ENCODE results near the gene FAIM2.
"Not testable (repeated sequence)": the region's sequence is repeated elsewhere in the genome, so short reads cannot be mapped to it uniquely, and the experiment has no call there.

FAIM2 gene

GRCh38 chr12:49879065-49879464 lies 24.6 kb downstream of the FAIM2 start:
- ATAC-seq: not testable (repeated sequence)

DNA sequence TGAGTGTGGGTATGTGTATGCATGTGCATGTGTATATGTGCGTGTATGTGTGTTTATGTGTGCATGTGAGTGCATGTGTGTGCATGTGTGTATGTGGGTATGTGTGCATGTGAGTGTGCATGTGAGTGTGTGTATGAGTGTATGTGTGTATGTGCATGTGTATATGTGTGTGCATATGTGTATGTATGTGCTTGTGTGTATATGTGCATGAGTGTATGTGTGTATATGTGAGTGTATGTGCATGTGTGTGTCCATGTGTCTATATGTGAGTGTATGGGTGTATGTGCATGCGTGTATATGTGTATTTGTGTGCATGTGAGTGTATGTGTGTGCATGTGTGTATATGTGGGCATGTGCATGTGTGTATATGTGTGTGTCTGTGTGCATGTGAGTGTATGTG lies 25.7 kb downstream of the FAIM2 start:
- no peak for ATAC-seq
- TF ChIP-seq ZC3H10 (CRISPR knock-in tag; IDR thresholded peaks at IDR 0.05): no peak
- TF ChIP-seq RARB (CRISPR knock-in tag; IDR thresholded peaks at IDR 0.05): no peak
- no peak for TF ChIP-seq ESRRG (CRISPR knock-in tag; IDR thresholded peaks at IDR 0.05)
- TF ChIP-seq BACH2 (CRISPR knock-in tag; IDR thresholded peaks at IDR 0.05; ENCODE audit: borderline replicate concordance): no peak
- TF ChIP-seq ISL1 (CRISPR knock-in tag; IDR thresholded peaks at IDR 0.05): no peak
- no peak for TF ChIP-seq ZFP30 (CRISPR knock-in tag; IDR thresholded peaks at IDR 0.05)
- no peak for TF ChIP-seq OSR1 (CRISPR knock-in tag; IDR thresholded peaks at IDR 0.05)
- TF ChIP-seq, protein P1, sequence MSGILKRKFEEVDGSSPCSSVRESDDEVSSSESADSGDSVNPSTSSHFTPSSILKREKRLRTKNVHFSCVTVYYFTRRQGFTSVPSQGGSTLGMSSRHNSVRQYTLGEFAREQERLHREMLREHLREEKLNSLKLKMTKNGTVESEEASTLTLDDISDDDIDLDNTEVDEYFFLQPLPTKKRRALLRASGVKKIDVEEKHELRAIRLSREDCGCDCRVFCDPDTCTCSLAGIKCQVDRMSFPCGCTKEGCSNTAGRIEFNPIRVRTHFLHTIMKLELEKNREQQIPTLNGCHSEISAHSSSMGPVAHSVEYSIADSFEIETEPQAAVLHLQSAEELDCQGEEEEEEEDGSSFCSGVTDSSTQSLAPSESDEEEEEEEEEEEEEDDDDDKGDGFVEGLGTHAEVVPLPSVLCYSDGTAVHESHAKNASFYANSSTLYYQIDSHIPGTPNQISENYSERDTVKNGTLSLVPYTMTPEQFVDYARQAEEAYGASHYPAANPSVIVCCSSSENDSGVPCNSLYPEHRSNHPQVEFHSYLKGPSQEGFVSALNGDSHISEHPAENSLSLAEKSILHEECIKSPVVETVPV (CRISPR knock-in tag; IDR thresholded peaks at IDR 0.05): no peak
- TF ChIP-seq PPARA (CRISPR knock-in tag; IDR thresholded peaks at IDR 0.05; ENCODE audit: borderline replicate concordance): no peak
- TF ChIP-seq, protein P2, sequence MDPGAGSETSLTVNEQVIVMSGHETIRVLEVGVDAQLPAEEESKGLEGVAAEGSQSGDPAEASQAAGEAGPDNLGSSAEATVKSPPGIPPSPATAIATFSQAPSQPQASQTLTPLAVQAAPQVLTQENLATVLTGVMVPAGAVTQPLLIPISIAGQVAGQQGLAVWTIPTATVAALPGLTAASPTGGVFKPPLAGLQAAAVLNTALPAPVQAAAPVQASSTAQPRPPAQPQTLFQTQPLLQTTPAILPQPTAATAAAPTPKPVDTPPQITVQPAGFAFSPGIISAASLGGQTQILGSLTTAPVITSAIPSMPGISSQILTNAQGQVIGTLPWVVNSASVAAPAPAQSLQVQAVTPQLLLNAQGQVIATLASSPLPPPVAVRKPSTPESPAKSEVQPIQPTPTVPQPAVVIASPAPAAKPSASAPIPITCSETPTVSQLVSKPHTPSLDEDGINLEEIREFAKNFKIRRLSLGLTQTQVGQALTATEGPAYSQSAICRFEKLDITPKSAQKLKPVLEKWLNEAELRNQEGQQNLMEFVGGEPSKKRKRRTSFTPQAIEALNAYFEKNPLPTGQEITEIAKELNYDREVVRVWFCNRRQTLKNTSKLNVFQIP (CRISPR knock-in tag; IDR thresholded peaks at IDR 0.05; ENCODE audit: borderline replicate concordance, low read depth): no peak
- no peak for TF ChIP-seq SNAI2 (CRISPR knock-in tag; IDR thresholded peaks at IDR 0.05)
- TF ChIP-seq ZNF70 (CRISPR knock-in tag; IDR thresholded peaks at IDR 0.05): no peak
- TF ChIP-seq ZFP3 (CRISPR knock-in tag; IDR thresholded peaks at IDR 0.05): no peak

GRCh38 chr12:49877066-49877465 lies 26.6 kb downstream of the FAIM2 start:
- ATAC-seq: no peak
- TF ChIP-seq TSHZ2 (CRISPR knock-in tag; IDR thresholded peaks at IDR 0.05) (no peak), RARB (CRISPR knock-in tag; IDR thresholded peaks at IDR 0.05) (no peak), OSR1 (CRISPR knock-in tag; IDR thresholded peaks at IDR 0.05) (no peak), PPARA (CRISPR knock-in tag; IDR thresholded peaks at IDR 0.05; ENCODE audit: borderline replicate concordance) (no peak), ZFP30 (CRISPR knock-in tag; IDR thresholded peaks at IDR 0.05) (no peak), ARNTL (CRISPR knock-in tag; IDR thresholded peaks at IDR 0.05; ENCODE audit: borderline replicate concordance, low read depth) (no peak), ZNF8 (CRISPR knock-in tag; IDR thresholded peaks at IDR 0.05) (no peak), ZNF565 (CRISPR knock-in tag; conservative IDR thresholded peaks at IDR 0.05; ENCODE audit: low read depth) (no peak), ZFP3 (CRISPR knock-in tag; IDR thresholded peaks at IDR 0.05) (no peak), BACH2 (CRISPR knock-in tag; IDR thresholded peaks at IDR 0.05; ENCODE audit: borderline replicate concordance) (no peak), TOX (CRISPR knock-in tag; IDR thresholded peaks at IDR 0.05; ENCODE audit: borderline replicate concordance) (no peak), ZNF70 (CRISPR knock-in tag; IDR thresholded peaks at IDR 0.05) (no peak), GLIS3 (CRISPR knock-in tag; IDR thresholded peaks at IDR 0.05) (no peak)
- TF ChIP-seq, protein P3, sequence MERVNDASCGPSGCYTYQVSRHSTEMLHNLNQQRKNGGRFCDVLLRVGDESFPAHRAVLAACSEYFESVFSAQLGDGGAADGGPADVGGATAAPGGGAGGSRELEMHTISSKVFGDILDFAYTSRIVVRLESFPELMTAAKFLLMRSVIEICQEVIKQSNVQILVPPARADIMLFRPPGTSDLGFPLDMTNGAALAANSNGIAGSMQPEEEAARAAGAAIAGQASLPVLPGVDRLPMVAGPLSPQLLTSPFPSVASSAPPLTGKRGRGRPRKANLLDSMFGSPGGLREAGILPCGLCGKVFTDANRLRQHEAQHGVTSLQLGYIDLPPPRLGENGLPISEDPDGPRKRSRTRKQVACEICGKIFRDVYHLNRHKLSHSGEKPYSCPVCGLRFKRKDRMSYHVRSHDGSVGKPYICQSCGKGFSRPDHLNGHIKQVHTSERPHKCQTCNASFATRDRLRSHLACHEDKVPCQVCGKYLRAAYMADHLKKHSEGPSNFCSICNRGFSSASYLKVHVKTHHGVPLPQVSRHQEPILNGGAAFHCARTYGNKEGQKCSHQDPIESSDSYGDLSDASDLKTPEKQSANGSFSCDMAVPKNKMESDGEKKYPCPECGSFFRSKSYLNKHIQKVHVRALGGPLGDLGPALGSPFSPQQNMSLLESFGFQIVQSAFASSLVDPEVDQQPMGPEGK (CRISPR knock-in tag; IDR thresholded peaks at IDR 0.05; ENCODE audit: borderline replicate concordance): no peak

GRCh38 chr12:49876070-49876469 lies 27.6 kb downstream of the FAIM2 start:
- TF ChIP-seq, protein P1 (CRISPR knock-in tag; IDR thresholded peaks at IDR 0.05): no peak
- TF ChIP-seq TSHZ2 (CRISPR knock-in tag; IDR thresholded peaks at IDR 0.05) (no peak), PPARA (CRISPR knock-in tag; IDR thresholded peaks at IDR 0.05; ENCODE audit: borderline replicate concordance) (no peak), ZFP30 (CRISPR knock-in tag; IDR thresholded peaks at IDR 0.05) (no peak), BACH2 (CRISPR knock-in tag; IDR thresholded peaks at IDR 0.05; ENCODE audit: borderline replicate concordance) (no peak)
- TF ChIP-seq, protein P2 (CRISPR knock-in tag; IDR thresholded peaks at IDR 0.05; ENCODE audit: borderline replicate concordance, low read depth): no peak
- ATAC-seq: no peak
